Activated CD8-positive, alpha-beta memory T cell treated with anti-CD3 and anti-CD28 coated beads, Interleukin-2, amount 50 U/mL, for 24 hours (primary cell): ENCODE measurements around the gene FLT3LG.
"Not testable (repeated sequence)": the region's sequence is repeated elsewhere in the genome, so short reads cannot be mapped to it uniquely, and the experiment has no call there.

Source experiments
- DNase-seq: peaks from one replicate; pipeline ENCODE4 v3.0.0-alpha.2; 2020; ENCODE audit errors: extremely low read depth

FLT3LG gene

DNA sequence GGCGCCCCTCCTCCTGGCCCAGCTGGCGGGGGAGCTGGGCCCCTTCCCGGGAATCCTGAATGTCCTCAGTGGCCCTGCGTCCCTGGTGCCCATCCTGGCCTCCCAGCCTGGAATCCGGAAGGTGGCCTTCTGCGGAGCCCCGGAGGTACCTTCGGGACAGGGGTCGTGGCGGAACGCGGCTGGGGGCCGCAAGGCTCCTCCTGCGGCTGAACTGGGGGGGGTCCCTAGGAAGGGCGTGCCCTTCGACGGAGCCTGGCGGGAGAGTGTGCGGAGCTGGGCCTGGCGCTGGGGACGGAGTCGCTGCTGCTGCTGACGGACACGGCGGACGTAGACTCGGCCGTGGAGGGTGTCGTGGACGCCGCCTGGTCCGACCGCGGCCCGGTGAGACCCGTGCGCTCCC lies 12.4 kb upstream of the FLT3LG start:
- no peak for DNase-seq

GRCh38 chr19:49462492-49462891 lies 11.5 kb upstream of the FLT3LG start:
- no peak for DNase-seq

DNA sequence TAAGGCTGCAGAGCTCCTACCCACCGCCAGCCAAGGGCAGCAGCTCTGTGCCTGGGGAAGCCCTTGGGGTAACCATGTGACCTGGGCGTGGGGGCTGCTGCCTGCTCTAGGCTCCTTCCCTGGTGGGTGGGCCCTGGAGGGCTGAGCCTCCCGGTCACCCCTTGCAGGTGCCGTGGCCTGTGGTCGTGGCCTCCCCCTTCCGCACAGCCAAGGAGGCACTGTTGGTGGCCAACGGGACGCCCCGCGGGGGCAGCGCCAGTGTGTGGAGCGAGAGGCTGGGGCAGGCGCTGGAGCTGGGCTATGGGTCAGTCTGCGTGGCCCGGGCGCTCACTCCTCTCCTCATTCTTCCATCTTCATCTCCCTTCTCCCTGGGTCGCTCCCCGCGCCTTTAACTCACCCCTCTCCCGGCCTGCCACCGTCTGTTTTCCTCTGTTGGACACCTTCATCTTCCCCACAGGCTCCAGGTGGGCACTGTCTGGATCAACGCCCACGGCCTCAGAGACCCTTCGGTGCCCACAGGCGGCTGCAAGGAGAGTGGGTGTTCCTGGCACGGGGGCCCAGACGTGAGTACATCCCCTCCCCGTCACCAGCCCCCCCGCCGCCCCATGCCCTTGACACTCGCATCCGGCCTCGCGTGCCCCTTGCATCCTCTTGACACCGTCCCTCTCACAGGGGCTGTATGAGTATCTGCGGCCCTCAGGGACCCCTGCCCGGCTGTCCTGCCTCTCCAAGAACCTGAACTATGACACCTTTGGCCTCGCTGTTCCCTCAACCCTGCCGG lies 9.9 kb upstream of the FLT3LG start:
- DNase-seq: no peak

DNA sequence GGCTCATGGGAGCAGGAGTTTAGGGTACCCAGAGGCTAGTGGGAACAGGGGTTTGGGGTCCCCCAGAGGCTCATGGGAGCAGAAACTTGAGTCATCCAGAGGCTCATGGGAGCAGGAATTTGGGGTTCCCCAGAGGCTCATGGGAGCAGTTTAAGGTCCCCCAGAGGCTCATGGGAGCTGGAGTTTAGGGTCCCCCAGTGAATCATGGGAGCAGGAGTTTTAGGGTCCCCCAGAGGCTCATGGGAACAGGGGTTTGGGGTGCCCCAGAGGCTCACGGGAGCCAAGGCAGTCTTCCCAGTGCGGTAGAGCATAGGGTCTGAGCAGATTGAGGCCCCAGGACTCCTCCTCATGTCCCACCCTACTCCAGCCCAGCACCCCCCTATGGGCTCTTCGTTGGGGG lies 8.6 kb upstream of the FLT3LG start:
- no peak for DNase-seq

DNA sequence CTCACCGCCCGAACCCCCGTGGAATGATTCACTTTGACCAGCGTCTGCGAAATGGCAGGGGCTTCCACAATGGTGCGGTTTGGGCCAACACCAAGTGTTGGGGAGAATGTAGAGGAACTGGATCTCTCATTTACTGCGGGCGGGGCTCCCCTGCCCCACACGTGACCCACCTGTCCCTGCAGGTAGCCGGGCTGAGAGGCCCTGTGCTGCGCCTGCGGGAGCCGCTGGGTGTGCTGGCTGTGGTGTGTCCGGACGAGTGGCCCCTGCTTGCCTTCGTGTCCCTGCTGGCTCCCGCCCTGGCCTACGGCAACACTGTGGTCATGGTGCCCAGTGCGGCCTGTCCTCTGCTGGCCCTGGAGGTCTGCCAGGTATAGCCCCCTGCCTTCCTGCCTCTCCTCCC lies 5.8 kb upstream of the FLT3LG start:
- DNase-seq: no peak

GRCh38 chr19:49468746-49469447 lies 5.1 kb upstream of the FLT3LG start:
- DNase-seq: no peak

DNA sequence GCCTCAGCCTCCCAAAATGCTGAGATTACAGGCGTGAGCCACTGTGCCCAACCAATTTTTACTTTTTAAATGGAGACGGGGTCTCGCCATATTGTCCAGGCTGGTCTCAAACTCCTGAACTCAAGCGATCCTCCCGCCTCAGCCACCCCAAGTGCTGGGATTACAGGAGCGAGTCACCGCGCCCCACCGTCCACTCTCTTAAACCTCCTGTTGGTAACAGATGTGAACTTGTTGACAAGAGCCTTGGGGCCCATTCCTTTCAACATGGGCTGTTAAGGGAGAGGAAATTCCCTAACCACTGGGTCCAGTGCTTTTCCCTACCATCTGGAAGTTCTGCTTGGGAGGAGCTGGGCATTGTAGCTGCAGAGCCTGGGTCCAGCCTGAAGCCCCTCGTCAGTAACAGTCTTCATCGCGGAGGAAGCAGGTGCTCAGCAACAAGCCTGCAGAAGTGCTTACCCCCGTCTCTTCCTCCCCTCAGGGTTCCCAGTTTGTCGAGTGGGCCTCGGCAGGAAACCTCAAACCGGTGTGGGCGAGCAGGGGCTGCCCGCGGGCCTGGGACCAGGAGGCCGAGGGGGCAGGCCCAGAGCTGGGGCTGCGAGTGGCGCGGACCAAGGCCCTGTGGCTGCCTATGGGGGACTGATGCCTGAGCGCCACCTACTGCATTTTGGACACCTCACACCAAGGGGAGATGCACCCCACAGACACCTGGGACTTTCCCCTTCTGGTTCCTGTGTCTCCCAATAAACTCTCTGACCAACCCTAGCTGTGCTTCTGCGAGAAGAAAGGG lies 4.0 kb upstream of the FLT3LG start:
- no peak for DNase-seq

- DNase-seq: no peak
Observed at GRCh38 chr19:49470615-49470978, 3.4 kb upstream of the FLT3LG start.

GRCh38 chr19:49472936-49473335 lies 1.1 kb upstream of the FLT3LG start:
- no peak for DNase-seq

DNA sequence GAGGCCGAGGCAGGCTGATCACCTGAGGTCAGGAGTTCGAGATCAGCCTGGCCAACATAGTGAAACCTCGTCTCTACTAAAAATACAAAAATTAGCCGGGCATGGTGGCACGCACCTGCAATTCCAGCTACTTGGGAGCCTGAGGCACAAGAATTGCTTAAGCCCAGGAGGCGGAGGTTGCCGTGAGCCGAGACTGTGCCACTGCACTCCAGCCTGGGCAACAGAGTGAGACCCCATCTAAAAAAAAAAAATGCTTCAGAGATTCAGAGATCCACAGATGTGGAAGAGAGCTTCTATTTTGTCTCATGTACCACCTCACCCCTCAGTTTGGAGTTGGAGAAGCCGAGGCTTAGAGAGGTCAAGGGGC lies 531 bp upstream of the FLT3LG start:
- DNase-seq: not testable (repeated sequence)

DNA sequence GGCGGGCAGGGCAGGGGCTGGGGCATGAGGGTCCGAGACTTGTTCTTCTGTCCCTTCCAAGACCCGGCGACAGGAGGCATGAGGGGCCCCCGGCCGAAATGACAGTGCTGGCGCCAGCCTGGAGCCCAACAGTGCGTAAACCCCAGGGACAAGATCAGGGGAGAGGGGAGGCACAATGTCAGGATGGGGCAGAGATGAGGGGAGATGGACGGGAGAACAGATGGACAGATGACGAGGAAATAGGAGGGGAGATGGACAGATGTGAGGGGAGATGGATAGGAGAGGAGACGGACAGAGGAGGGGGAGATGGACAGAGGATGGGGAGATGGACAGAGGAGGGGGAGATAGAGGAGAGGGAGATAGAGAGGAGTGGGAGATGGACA lies 518 bp downstream of the FLT3LG start:
- no peak for DNase-seq

DNA sequence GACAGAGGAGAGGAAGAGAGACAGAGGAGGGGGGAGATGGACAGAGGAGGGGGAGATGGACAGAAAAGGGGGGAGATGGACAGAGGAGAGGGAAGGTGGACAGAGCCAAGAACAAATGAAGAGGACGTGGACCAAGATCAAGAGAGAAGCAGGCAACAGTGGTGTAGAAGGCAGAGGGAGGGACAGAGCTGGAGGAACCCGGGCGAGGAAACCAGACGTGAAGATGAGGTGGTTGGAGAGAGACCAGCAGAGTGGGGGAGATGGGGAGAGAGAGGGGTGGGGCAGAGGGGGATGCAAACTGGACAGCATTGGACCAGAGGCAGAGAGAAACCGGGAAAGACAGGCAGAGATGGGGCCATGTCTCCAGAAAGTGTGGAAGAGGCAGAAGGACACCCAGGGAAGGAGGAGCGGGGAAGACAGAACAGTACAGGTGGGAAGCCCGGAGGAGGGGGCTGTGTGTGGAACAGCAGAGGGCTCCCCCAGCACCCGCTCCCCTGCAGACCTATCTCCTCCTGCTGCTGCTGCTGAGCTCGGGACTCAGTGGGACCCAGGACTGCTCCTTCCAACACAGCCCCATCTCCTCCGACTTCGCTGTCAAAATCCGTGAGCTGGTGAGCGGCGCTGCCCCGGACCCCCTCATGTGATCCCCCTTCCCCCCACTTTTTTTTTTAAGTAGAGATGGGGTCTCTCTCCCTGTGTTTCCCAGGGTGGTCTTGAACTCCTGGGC lies 1.3 kb downstream of the FLT3LG start:
- DNase-seq: no peak

DNA sequence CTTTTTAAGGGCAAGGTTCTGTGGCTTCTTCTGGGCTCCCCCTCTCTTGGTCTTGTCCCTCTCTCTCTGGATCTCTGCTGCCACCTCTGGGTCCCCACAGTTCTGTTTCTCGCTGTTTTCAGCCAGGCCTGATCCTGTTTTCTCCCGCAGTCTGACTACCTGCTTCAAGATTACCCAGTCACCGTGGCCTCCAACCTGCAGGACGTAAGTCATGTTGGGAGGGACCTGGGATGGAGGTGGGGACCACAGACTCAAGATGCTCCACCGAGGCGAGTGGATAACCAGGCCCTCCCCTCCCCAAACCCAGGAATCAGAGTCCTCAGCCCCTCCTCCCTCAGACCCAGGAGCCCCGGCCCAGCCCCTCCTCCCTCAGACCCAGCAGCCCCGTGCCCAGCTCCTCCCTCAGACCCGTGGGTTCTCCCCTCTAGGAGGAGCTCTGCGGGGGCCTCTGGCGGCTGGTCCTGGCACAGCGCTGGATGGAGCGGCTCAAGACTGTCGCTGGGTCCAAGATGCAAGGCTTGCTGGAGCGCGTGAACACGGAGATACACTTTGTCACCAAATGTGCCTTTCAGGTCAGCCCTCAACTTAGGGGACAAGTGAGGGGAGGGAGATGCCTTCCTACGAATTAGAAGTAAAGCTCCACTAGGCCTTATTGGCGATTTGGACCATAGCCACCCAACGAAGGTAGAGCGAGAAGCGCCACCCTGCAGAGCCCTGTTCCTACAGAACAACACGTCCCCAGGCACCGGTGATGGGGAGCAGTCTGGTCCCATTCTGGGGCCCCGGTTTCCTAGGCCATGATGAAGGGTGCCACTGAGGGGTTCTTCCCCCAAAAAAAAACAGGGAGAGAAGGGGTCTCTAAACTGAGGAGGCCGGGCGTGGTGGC lies 2.2 kb downstream of the FLT3LG start:
- no peak for DNase-seq

- no peak for DNase-seq
Observed at GRCh38 chr19:49479975-49480628, 6.1 kb downstream of the FLT3LG start.

DNA sequence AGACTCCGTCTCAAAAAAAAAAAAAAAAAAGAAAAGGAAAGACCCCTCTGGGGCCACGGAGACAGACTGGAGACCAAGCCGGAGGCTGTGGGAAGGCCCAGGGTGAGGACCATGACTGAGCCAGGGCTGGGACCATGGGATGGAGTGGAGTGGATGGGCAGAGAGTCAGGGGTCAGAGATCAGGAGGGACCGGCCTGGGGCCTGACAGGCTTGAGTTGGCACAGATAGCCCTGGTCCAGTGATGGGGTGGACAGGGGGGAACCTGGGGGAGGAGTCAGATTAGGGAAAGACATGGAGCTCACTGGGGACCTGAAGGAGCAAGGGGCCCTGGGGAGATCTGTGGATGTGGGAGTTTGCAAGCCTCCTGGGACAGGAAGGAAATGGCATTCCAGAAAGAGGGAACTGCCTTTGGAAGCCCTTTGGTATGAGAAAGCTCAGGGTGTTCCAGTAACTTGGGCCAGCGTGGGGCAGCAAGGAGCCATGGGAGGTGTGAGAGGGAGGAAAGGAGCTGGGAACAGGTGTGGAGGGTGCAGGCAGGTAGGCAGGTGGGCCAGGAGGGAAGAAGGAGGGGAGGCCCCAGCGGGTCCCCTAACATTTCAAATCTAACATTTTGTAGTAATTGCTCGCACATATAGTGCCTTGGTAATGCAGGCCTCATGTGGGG lies 7.1 kb downstream of the FLT3LG start:
- no peak for DNase-seq

DNA sequence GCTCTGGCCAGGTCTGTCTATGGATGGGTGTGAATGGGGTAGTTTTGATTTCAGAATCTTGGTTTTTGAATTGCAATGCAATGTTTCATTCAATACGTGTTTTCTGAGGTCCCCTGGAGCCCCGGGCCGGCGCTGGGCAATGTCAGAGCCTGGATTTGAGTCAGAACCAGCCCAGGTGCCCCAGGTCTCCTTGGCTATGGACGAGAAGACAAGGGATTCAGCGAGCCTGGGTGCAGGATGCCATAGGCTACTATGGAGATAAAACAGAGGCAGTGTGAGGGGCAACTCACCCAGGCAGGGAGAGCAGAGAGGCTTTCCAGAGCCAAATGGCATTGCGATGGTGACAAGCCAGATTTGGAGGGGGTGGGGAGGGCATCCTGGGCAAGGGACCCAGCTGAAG lies 12.2 kb downstream of the FLT3LG start:
- DNase-seq: no peak

DNA sequence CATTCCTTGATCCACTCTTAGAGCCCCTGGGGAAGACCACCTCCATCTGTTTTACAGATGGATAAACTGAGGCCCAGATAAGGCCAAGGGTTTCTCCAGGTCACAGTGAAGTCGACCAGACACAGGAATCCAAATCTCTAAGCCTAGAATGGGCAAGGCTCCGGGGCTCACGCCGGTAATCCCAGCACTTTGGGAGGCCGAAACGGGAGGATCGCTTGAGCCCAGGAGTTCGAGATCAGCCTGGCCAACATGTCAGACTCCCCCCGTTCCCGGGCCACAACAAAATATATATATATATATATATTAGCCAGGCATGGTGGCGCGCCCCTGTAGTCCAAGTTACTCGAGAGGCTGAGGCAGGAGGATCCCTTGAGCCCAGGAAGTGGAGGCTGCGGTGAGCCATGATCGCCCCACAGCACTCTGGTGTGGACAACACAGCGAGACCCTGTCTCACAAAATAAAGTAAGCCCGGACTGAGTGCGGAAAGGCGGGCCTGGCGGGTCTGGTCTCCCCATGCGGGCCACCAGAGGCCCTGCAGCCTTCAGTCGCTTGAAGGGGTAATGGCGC lies 12.8 kb downstream of the FLT3LG start:
- no peak for DNase-seq

GRCh38 chr19:49487277-49488045 lies 13.4 kb downstream of the FLT3LG start, which contains the start of gene RPL13A:
TSS of gene RPL13A (plus strand) at chr19:49487608. CDS start at chr19:49487630, 22 bp downstream.
- DNase-seq: peak; percentile 98
